ENCODE measurements around the gene PPP1CB. TPM values are rescaled to one million over a fixed set of nuclear protein-coding genes. Genes with fewer than 3 reads are reported as not detected.
"Not testable (repeated sequence)": the region's sequence is repeated elsewhere in the genome, so short reads cannot be mapped to it uniquely, and the experiment has no call there.

The PPP1CB gene
- total RNA-seq, 1 experiment from 2014 or later: 96.0 TPM

DNA sequence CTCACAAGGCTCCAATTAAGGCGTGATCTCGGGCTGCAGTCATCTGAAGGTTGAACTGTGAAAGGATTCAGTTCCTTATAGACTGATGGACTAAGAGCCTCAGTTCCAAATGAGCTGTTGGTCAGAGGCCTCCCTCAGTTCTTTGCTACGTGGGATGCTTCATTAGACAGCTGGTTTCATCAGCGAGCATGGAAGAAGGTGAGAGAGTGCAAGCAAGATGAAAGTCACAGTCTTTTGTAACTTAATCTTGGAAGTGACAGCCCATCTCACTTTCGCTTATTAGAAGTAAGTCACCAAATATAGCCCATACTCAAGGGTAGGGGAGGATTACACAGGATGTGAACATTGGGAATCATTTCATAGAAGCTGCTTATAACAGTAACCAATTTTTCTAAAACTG, 26.8 kb downstream of the PPP1CB start:
- no peak for DNase-seq (ENCODE audit: low spot score)

DNA sequence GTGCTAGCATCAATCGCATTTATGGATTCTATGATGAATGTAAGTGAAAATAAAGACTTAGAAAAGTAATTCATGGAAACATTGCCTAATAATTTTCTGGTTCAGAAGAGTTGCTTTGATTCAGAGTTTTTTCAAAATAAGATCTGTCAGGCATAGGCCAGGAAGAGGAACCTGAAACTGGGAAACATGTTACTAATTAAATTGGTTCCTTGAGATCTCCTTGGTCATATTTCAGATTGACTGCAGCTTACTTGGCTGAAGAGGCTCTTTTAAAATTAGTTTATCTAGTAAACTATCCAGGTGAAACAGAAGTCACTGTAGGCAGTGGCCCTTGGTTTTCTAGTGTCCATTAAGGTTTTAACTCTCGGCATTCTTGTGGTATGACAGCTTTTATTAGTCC, 27.4 kb downstream of the PPP1CB start:
- DNase-seq (ENCODE audit: low spot score): no peak

DNA sequence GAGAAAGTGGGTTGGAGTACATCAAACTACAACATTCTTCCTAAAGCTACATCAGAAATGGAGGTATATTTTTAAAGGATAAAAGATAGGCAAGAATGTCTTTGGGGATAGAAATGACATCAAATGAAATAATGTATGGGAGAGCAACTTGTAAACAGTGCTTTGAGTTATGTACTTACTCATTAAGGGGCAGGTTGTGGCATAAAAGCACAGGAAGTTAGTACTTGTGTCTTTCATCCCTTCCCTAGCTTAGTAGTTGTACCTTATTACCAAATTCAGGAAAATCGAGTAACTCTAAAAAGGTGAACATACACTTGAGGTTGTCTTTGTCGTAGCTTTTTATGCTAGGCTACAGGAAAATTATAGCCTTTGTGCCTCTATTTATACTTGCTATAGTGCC, 28.9 kb downstream of the PPP1CB start:
- DNase-seq (ENCODE audit: low spot score): no peak

DNA sequence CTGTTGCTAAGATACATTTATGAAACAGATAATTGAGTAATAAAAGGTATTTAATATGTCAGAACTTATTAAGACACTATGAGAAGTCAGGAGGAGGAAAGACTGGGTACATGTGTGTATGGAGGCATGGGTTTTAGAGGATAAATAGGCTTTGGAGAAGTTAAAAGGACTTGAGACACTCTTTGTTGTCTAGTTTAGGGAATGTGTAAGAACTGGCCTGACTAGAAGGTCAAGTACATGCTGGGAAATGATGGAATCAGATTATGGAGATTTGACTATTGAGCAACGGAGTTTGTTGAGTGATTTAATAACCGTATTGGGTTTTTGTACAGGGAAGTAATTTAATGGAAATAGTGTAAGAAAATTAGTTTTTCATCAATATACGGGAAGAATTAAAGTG, 30.8 kb downstream of the PPP1CB start:
- no peak for DNase-seq (ENCODE audit: low spot score)

- DNase-seq (ENCODE audit: low spot score): not testable (repeated sequence)
These were observed 32.9 kb downstream of the PPP1CB start for GRCh38 chr2:28784570-28784969.

DNA sequence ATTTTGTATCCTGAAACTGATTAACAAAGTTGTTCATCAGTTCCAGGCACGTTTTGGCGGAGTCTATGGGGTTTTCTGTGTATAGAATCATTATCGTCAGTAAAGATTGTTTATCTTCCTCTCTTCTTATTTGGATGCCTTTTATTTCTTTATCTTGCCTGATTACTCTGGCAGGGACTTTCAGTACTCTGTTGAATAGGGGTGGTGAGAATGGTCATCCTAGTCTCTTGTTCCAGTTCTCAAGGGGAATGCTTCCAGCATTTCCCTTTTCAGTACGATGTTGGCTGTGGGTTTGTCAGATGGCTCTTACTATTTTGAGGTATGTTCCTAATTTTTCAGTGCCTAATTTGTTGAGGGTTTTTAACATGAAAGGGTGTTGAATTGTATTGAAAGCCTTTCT, 45.0 kb downstream of the PPP1CB start:
- no peak for DNase-seq (ENCODE audit: low spot score)

- DNase-seq (ENCODE audit: low spot score): no peak
These were observed 50.1 kb downstream of the PPP1CB start for GRCh38 chr2:28801726-28802125.

GRCh38 chr2:28802975-28803429, 51.4 kb downstream of the PPP1CB start:
- DNase-seq (ENCODE audit: low spot score): peak; percentile 9

DNA sequence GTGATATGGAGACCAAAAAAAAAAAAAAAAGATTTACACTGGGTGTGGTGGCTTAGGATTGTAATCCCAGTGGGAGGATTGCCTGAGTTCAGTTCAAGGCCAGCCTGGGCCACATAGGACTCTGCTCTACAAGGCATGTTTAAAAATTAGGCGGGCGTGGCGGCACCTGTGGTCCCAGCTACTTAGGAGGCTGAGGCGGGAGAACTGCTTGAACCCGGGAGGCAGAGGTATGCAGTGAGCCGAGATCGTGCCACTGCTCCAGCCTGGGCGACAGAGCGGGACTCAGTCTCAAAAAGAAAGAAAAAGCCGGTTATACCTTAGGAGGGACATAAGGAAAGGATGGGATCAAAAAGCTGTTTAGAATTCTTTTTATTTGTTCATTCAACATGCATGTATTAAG, 58.3 kb downstream of the PPP1CB start:
- no peak for DNase-seq (ENCODE audit: low spot score)

DNA sequence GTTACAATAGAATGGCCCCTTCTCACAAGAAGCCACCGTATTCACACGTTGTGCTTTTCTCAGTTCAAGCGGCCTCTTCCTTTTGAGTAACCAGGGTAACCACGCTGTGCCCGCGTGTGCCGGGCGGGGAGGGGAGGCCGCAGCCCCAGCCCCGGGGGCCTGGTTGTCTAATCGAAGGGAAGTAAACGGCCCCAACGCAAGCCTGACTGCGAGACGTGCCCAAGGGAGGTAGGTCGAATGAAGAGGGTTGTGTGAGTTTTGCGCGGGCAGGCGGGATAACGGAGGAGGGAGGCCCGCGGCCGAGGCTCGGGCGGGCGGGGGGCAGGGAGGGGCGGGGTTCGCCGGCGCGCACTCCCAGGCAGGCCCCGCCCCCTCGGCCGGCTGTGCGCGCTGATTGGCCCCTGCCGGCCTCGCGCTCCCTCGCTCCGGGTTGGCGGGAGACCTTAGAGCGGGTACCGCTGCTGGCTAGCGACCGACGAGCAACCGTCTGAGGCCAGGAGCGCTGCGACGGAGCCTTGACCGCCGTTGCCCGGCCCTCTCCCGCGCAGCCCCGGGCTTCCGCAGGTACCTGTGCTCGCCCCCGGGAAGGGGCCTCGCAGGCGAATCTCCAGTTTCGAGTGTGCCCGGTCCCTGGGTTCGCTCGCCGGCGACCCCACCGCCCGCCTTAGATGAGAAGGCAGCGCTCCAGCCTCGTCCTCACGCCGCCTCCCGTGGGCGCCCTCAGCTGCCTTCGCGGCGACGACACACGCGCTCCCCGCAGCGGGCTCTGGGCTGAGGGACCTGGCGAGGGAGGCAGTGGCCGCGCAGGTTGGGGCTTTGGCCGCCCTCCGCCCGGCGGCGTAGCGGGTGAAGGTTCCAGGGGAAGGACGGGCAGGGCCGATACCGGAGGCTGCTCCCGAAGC, 59.0 kb downstream of the PPP1CB start, which contains the start of gene SPDYA:
SPDYA (plus strand) TSS at position 451 of the 902 bp plus-strand sequence. CDS start 5,181 bp downstream, outside the sequence.
- DNase-seq (ENCODE audit: low spot score): no peak

DNA sequence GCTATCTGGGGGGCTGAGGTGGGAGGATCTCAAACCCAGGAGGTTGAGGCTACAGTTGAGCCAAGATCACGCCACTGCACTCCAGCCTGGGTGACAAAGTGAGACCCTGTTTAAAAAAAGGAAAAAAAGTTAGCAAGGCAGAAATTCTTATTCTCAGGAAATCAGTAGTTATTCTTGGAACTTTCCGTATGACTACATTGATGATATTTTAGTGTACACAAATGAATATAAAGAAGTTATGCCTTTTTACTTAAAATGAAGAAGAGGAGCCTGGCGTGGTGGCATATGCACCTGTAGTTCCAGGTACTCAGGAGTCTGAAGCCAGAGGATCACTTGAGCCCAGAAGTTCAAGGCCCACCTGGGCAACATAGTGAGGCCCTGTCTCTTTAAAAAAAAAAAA, 66.4 kb downstream of the PPP1CB start:
- DNase-seq (ENCODE audit: low spot score): no peak

GRCh38 chr2:28821295-28821958, 69.8 kb downstream of the PPP1CB start:
- DNase-seq (ENCODE audit: low spot score): peak; percentile 31

GRCh38 chr2:28822036-28822435, 70.4 kb downstream of the PPP1CB start:
- no peak for DNase-seq (ENCODE audit: low spot score)

DNA sequence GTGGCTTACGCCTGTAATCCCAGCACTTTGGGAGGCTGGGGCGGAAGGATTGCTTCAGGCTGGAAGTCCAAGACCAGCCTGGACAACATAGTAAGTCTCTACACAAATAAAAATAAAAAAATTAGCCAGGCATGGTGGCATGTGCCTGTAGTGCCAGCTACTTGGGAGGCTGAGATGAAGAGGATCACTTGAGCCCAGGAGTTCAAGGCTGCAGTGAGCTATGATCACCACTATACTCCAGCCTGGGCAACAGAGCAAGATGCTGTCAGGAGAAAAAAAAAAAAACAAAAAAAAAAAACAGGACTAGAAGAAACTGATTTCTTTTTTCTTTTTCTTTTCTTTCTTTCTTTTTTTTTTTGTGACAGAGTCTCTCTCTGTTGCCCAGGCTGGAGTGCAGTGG, 72.6 kb downstream of the PPP1CB start:
- no peak for DNase-seq (ENCODE audit: low spot score)

DNA sequence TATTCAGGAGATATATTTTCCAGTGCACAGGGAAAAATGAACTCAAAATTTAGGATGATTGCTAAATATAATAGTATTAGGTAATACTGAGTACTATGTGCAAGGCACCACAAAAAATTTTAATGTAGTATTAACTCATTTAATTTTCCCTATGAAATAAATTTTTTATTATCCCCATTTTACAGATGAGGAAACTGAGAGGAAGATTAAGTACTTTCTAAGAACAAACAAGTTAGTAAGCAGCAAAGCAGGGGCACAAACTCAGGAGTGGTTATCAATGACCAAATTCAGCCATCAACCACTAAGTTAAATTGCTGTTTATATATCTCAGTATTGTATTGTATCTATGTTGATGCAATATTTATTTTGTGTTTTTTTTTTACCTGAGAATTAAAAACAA, 73.2 kb downstream of the PPP1CB start:
- DNase-seq (ENCODE audit: low spot score): no peak

- DNase-seq (ENCODE audit: low spot score): no peak
These were observed 76.8 kb downstream of the PPP1CB start for GRCh38 chr2:28828382-28828781.

DNA sequence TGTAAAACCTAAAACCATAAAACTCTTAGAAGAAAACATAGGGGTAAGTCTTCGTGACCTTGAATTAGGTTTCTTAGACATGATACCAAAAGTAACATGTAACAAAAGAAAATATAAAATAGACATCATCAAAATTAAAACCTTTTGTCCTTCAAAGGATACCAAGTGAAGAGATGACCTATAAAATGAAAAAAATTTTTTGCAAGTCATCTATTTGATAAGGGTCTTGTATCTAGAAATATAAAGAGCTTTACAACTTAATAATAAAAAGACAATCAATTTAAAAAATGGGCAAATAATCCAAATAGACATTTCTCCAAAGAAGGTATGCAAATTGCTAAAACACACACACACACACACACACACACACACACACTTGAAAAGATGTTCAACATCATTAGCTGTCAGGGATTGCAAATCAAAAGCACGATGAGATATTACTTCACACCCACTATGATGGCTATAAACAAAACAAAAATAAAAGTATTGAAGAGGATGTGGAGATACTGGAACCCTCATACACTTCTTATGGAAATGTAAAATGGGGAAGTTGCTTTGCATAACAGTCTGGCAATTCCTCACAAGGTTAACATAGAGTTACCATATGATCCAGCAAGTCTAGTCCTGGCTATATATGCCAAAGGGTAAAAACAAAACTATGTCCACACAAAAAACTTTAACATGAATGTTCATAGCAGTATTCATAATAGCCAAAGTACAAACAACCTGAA, 82.3 kb downstream of the PPP1CB start:
- no peak for DNase-seq (ENCODE audit: low spot score)

DNA sequence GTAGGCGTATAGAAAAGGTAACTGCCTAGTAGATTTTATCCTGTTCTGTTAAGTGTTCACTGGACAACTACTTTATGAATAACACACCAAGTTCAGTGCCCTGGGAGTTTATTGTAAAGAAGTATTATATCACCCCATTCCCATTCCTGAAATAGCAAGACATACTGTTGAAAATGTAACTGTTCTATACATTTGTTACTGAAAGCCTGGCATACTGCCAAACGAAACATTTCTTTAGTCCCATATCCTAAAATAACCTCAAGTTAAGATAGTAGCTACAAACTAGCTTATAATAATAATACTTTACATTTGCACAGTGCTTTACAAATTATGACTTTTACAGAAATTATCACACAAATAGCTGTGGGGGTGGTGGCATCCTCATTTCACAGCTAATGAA, 84.2 kb downstream of the PPP1CB start:
- no peak for DNase-seq (ENCODE audit: low spot score)

- DNase-seq (ENCODE audit: low spot score): no peak
These were observed 87.3 kb downstream of the PPP1CB start for GRCh38 chr2:28838971-28839370.

DNA sequence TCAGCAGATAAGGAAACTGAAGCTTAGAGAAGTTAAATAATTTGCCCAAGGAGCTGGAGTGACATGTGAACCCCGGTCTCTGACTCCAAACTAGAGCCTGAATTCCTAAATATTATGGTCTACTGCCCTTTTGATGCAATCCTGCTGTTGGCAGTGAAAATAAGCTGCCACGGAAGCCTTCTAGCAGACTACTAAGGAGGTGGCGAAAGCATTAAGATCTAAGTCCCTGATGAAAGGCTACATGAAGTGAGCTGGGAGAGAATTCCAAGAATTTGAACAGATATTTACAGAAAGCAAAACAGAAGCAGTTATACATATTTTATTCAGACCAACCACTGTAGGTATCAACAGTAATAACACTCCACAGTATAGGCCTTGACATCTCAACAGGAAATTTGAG, 90.4 kb downstream of the PPP1CB start:
- DNase-seq (ENCODE audit: low spot score): no peak

All from H4 (cell line).